Thyroid gland (tissue), 4 donors: ENCODE measurements around the gene BZW2. TPM values are rescaled to one million over a fixed set of nuclear protein-coding genes. Genes with fewer than 3 reads are reported as not detected.

Experiments used
- DNase-seq, 2 donors: peaks; one replicate each; pipeline ENCODE4 v3.0.0-alpha.2; 2019
- H3K27ac ChIP-seq, 3 donors: fragments of 200-600 bp; sonication (generic); 1 replicate in 2 of 3; 2 replicates in 1 of 3; pipeline ENCODE4 v1.5.1; 2016 to 2019; ENCODE audit warnings: mild to moderate bottlenecking in 1 of 3, moderate library complexity in 1 of 3
- H3K27me3 ChIP-seq: fragments of 200-600 bp; sonication (generic); one replicate; pipeline ENCODE4 v1.5.1; 2019
- H3K36me3 ChIP-seq, 2 donors: fragments of 200-600 bp; sonication (generic); one replicate each; pipeline ENCODE4 v1.5.1; 2016 to 2019
- H3K4me1 ChIP-seq, 2 donors: fragments of 200-600 bp; sonication (generic); one replicate each; pipeline ENCODE4 v1.5.1; 2017 to 2019
- H3K4me3 ChIP-seq, 3 donors: fragments of 200-600 bp; sonication (generic); replicated peaks in 1 of 3; 1 replicate in 2 of 3; 2 replicates in 1 of 3; pipeline ENCODE4 v1.5.1; 2016; ENCODE audit warnings: mild to moderate bottlenecking in 1 of 3
- H3K9me3 ChIP-seq: fragments of 200-600 bp; sonication (generic); one replicate; pipeline ENCODE4 v1.5.1; 2017
- CTCF ChIP-seq, 6 experiments: fragments of 200-600 bp in 3 of 6; fragments of 450-650 bp in 3 of 6; sonication (generic) in 3 of 6; IDR thresholded peaks; one replicate each; pipeline ENCODE4 v1.5.1; 2016 to 2019; ENCODE audit warnings: antibody characterized with exemption in 6 of 6, mild to moderate bottlenecking in 2 of 6, inconsistent platforms in 1 of 6, moderate library complexity in 1 of 6
- POLR2A ChIP-seq, 2 donors: fragments of 450-650 bp; IDR thresholded peaks; one replicate each; pipeline ENCODE4 v1.6.1; 2017; ENCODE audit warnings: antibody characterized with exemption in 2 of 2, mild to moderate bottlenecking in 2 of 2, moderate library complexity in 1 of 2
- WGBS, 2 donors: methylation state at CpG; one replicate each; pipeline ENCODE4 v1.1.5; 2017; 5-methylcytosine and 5-hydroxymethylcytosine counted together
- intact Hi-C: fragments of 100-400 bp; cut with DNase I; formaldehyde crosslinking; loops from one replicate; pipeline ENCODE4 v1.15.1; 2023
- total RNA-seq, 4 donors: library from RNA; depleted of rRNA; stranded (reverse); fragments of >200 nt; gene quantifications; one replicate each; pipeline ENCODE4 v1.2.3, GENCODE V29; 2016

The BZW2 gene
- total RNA-seq, 4 donors from 2014 or later: 63.0 to 69.0 (median 66.8) TPM

DNA sequence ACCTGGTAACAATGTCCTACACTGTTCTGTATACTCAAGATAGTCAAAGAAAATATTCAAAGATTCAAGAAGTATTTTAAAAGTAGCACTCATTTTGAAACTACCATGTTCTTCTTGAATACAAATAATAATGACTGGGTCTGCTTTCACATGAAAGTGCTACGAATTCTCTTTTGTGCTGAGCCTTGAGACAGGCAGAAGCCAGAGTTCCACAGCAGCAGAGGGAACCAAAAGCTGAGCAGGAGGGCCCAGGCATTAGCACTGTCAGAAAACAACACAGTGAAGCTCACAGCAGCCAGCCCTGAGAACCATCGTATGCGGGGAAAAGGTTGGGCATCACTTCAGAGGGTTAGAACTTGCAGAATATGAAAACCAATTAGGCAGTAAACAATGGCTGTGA, 39.3 kb upstream of the BZW2 start:
- H3K36me3 ChIP-seq: peaks cover 5 to 16% of the 10 kb centered on the region in 2 donors
- no peaks in the 10 kb centered on the region for H3K27me3 ChIP-seq
- DNase-seq: no peak
- 85 to 97% methylated on average over 3 of the region's 3 CpGs for whole genome bisulfite sequencing, 2 donors
- H3K4me1 ChIP-seq: no peaks in the 10 kb centered on the region
- no peak overlapping the region for H3K4me3 ChIP-seq
- H3K27ac ChIP-seq: no peak overlapping the region
- no peak for TF ChIP-seq POLR2A (IDR thresholded peaks at IDR 0.05)
- no peak for TF ChIP-seq CTCF (IDR thresholded peaks at IDR 0.05)
- intact Hi-C loops: no loop called here
- H3K9me3 ChIP-seq: no peaks in the 10 kb centered on the region

GRCh38 chr7:16609842-16610450, 36.0 kb upstream of the BZW2 start:
- no peak overlapping the region for H3K27ac ChIP-seq
- peaks cover 6 to 9% of the 10 kb centered on the region in 2 donors for H3K36me3 ChIP-seq
- no peak for DNase-seq
- H3K4me3 ChIP-seq: no peak overlapping the region
- TF ChIP-seq CTCF (IDR thresholded peaks at IDR 0.05) (no peak), POLR2A (IDR thresholded peaks at IDR 0.05) (no peak)
- intact Hi-C loops: no loop called here
- WGBS, 2 donors: 92 to 95% methylated on average over 4 of the region's 4 CpGs
- H3K27me3 ChIP-seq: no peaks in the 10 kb centered on the region
- H3K9me3 ChIP-seq: no peaks in the 10 kb centered on the region
- no peaks in the 10 kb centered on the region for H3K4me1 ChIP-seq

GRCh38 chr7:16611711-16612110, 34.3 kb upstream of the BZW2 start:
- Histone ChIP-seq H3K4me3 (no peak overlapping the region), H3K27me3 (no peaks in the 10 kb centered on the region), H3K27ac (no peak overlapping the region), H3K36me3 (peaks cover 10 to 24% of the 10 kb centered on the region in 2 donors), H3K9me3 (no peaks in the 10 kb centered on the region), H3K4me1 (no peaks in the 10 kb centered on the region)
- DNase-seq: no peak
- intact Hi-C loops: no loop called here
- WGBS, 2 donors: 73 to 95% methylated on average over 2 of the region's 2 CpGs
- no peak for TF ChIP-seq CTCF (IDR thresholded peaks at IDR 0.05)
- TF ChIP-seq POLR2A (IDR thresholded peaks at IDR 0.05): no peak

DNA sequence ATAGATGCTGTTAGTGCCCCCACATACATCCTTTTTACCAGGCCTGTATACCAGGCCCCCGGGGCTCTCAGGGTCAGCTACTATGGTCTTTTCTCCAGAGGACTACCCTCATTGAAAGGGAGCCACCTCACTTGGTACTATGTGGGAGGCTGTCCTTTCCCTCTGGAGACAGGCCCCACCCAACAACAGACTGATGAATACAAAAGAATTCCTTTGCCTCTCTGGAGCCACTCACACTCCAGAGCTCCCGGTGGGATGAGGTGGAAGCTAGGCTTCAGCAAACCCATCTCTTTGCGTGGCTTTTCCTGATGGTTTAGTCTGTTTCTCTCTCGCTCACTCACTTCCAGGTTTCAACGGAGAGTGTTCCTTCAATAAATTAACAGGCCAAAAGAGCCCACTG, 30.8 kb upstream of the BZW2 start:
- TF ChIP-seq POLR2A (IDR thresholded peaks at IDR 0.05): no peak
- no peak for TF ChIP-seq CTCF (IDR thresholded peaks at IDR 0.05)
- Histone ChIP-seq H3K36me3 (peaks cover 8 to 26% of the 10 kb centered on the region in 2 donors), H3K9me3 (no peaks in the 10 kb centered on the region), H3K4me3 (no peak overlapping the region), H3K4me1 (no peaks in the 10 kb centered on the region), H3K27me3 (no peaks in the 10 kb centered on the region), H3K27ac (no peak overlapping the region)
- intact Hi-C loops: no loop called here
- 74 to 80% methylated on average over 5 of the region's 5 CpGs for WGBS, 2 donors
- no peak for DNase-seq

- Histone ChIP-seq H3K9me3 (no peaks in the 10 kb centered on the region), H3K27me3 (no peaks in the 10 kb centered on the region), H3K27ac (no peak overlapping the region), H3K4me3 (no peak overlapping the region), H3K4me1 (no peaks in the 10 kb centered on the region), H3K36me3 (peaks cover 11 to 20% of the 10 kb centered on the region in 2 donors)
- intact Hi-C loops: no loop called here
- no peak for TF ChIP-seq POLR2A (IDR thresholded peaks at IDR 0.05)
- no peak for TF ChIP-seq CTCF (IDR thresholded peaks at IDR 0.05)
- WGBS, 2 donors: 66 to 67% methylated on average over 4 of the region's 4 CpGs
- no peak for DNase-seq
These were observed 29.9 kb upstream of the BZW2 start for GRCh38 chr7:16616122-16616521.
